Liver (tissue), 9 donors: ENCODE measurements around the gene GMDS. TPM values are rescaled to one million over a fixed set of nuclear protein-coding genes. Genes with fewer than 3 reads are reported as not detected.

Source experiments
- DNase-seq: peaks from one replicate; pipeline ENCODE4 v3.0.0-alpha.2; 2017; ENCODE audit warnings: low spot score
- H3K27ac ChIP-seq, 2 donors: one replicate each; pipeline ENCODE4 v1.7.0; 2013; ENCODE audit warnings: inconsistent platforms in 2 of 2, low read length in 2 of 2, control low read depth in 1 of 2, low read depth in 1 of 2, mild to moderate bottlenecking in 1 of 2
- H3K27me3 ChIP-seq, 4 donors: one replicate each; pipeline versions ENCODE4 v1.6.1 to v1.7.0; 2013; ENCODE audit warnings: low read length in 3 of 4, inconsistent platforms in 1 of 4, mild to moderate bottlenecking in 1 of 4, moderate library complexity in 1 of 4; ENCODE audit not compliant: control insufficient read depth in 4 of 4, insufficient read depth in 4 of 4
- H3K36me3 ChIP-seq, 4 donors: one replicate each; pipeline versions ENCODE4 v1.6.1 to v1.7.0; 2013; ENCODE audit warnings: low read length in 3 of 4, mild to moderate bottlenecking in 3 of 4, low read depth in 1 of 4, moderate library complexity in 1 of 4; ENCODE audit not compliant: control insufficient read depth in 4 of 4, insufficient read depth in 3 of 4
- H3K4me1 ChIP-seq, 4 donors: one replicate each; pipeline versions ENCODE4 v1.6.1 to v1.7.0; 2013; ENCODE audit warnings: low read length in 3 of 4, mild to moderate bottlenecking in 3 of 4, moderate library complexity in 1 of 4; ENCODE audit not compliant: control insufficient read depth in 4 of 4, insufficient read depth in 4 of 4
- H3K4me3 ChIP-seq, 3 donors: one replicate each; pipeline versions ENCODE4 v1.6.1 to v1.7.0; 2013; ENCODE audit warnings: low read length in 3 of 3, control low read depth in 1 of 3, low read depth in 1 of 3, mild to moderate bottlenecking in 1 of 3
- H3K9ac ChIP-seq, 2 donors: one replicate each; pipeline ENCODE4 v1.7.0; 2013; ENCODE audit warnings: low read length in 2 of 2, mild to moderate bottlenecking in 2 of 2, moderate library complexity in 2 of 2, control low read depth in 1 of 2, low read depth in 1 of 2
- H3K9me3 ChIP-seq, 4 donors: one replicate each; pipeline versions ENCODE4 v1.6.1 to v1.7.0; 2013; ENCODE audit warnings: low read length in 3 of 4; ENCODE audit not compliant: control insufficient read depth in 4 of 4
- CTCF ChIP-seq: fragments of 150-350 bp; IDR thresholded peaks from 2 replicates; pipeline ENCODE4 v1.5.1; 2017; ENCODE audit warnings: improper control_type of control experiment, low read depth, low read length; ENCODE audit not compliant: missing input control
- EGR1 ChIP-seq, 2 donors: IDR thresholded peaks; 2 replicates each; pipeline ENCODE4 v1.6.1; 2016 to 2018; ENCODE audit warnings: antibody characterized with exemption in 2 of 2, low read depth in 2 of 2
- FOXA1 ChIP-seq: IDR thresholded peaks from 2 replicates; pipeline ENCODE4 v1.6.1; 2016; ENCODE audit warnings: antibody characterized with exemption
- FOXA2 ChIP-seq: IDR thresholded peaks from 2 replicates; pipeline ENCODE4 v1.6.1; 2016; ENCODE audit warnings: antibody characterized with exemption
- GABPA ChIP-seq, 2 donors: IDR thresholded peaks in 1 of 2; conservative IDR thresholded peaks in 1 of 2; 2 replicates each; pipeline ENCODE4 v1.6.1; 2016; ENCODE audit warnings: antibody characterized with exemption in 2 of 2, mild to moderate bottlenecking in 1 of 2, moderate library complexity in 1 of 2
- HNF4A ChIP-seq, 2 donors: conservative IDR thresholded peaks; 2 replicates each; pipeline ENCODE4 v1.6.1; 2016; ENCODE audit warnings: antibody characterized with exemption in 2 of 2, mild to moderate bottlenecking in 2 of 2
- HNF4G ChIP-seq: IDR thresholded peaks from 2 replicates; pipeline ENCODE4 v1.6.1; 2016; ENCODE audit warnings: antibody characterized with exemption
- JUND ChIP-seq, 2 donors: IDR thresholded peaks; 2 replicates each; pipeline ENCODE4 v1.6.1; 2016; ENCODE audit warnings: antibody characterized with exemption in 2 of 2
- MAX ChIP-seq: IDR thresholded peaks from 2 replicates; pipeline ENCODE4 v1.6.1; 2016; ENCODE audit warnings: antibody characterized with exemption
- NR2F2 ChIP-seq: IDR thresholded peaks from 2 replicates; pipeline ENCODE4 v1.6.1; 2016; ENCODE audit warnings: antibody characterized with exemption
- RAD21 ChIP-seq, 2 donors: IDR thresholded peaks; 2 replicates each; pipeline ENCODE4 v1.6.1; 2016; ENCODE audit warnings: antibody characterized with exemption in 2 of 2, mild to moderate bottlenecking in 2 of 2
- RXRA ChIP-seq, 2 donors: IDR thresholded peaks; 2 replicates each; pipeline ENCODE4 v1.6.1; 2017 to 2018; ENCODE audit warnings: antibody characterized with exemption in 2 of 2, mild to moderate bottlenecking in 1 of 2
- SP1 ChIP-seq: IDR thresholded peaks from 2 replicates; pipeline ENCODE4 v1.6.1; 2018; ENCODE audit warnings: antibody characterized with exemption, mild to moderate bottlenecking
- TAF1 ChIP-seq: conservative IDR thresholded peaks from 2 replicates; pipeline ENCODE4 v1.6.1; 2016; ENCODE audit warnings: antibody characterized with exemption, mild to moderate bottlenecking
- YY1 ChIP-seq: IDR thresholded peaks from 2 replicates; pipeline ENCODE4 v1.6.1; 2016; ENCODE audit warnings: antibody characterized with exemption, mild to moderate bottlenecking
- ZBTB33 ChIP-seq: IDR thresholded peaks from 2 replicates; pipeline ENCODE4 v1.6.1; 2016; ENCODE audit warnings: antibody characterized with exemption
- WGBS: extraction: QIAGEN DNeasy Blood & Tissue Kit; methylation state at CpG from one replicate; pipeline ENCODE4 v1.1.7; 2013; 5-methylcytosine and 5-hydroxymethylcytosine counted together
- polyA plus RNA-seq, 2 donors: library from polyadenylated mRNA; stranded (reverse) in 1 of 2; unstranded in 1 of 2; fragments of 200-250 nt in 1 of 2; fragments of >200 nt in 1 of 2; fragmentation: Nextera tagmentation in 1 of 2; extraction: Ambion mirVana in 1 of 2; gene quantifications; one replicate each; pipeline versions ENCODE4 v1.2.1 to v1.2.3, GENCODE V29; 2013 to 2015
- total RNA-seq, 2 donors: library from RNA; depleted of rRNA; stranded (reverse); fragments of >200 nt; gene quantifications; one replicate each; pipeline ENCODE4 v1.2.3, GENCODE V29; 2014
- donor health status: healthy.
- donor health status: healthy.
- donor health status: healthy.
- donor health status: healthy.
- donor health status: healthy.

GMDS gene
- total and polyA plus RNA-seq, 4 donors: 3.5 to 15.6 (median 13.0) TPM

- TF ChIP-seq ZBTB33: no peak
- no peak for TF ChIP-seq FOXA1
- TF ChIP-seq EGR1 (IDR thresholded peaks at IDR 0.05; ENCODE audit: low read depth in 2 of 2): no peak
- no peak for TF ChIP-seq HNF4G
- no peak for TF ChIP-seq MAX
- TF ChIP-seq YY1: no peak
These were observed 540.2 kb downstream of the GMDS start (continued) for GRCh38 chr6:1705183-1705582.

GRCh38 chr6:1704711-1705110, 540.7 kb downstream of the GMDS start:
- H3K27ac ChIP-seq: no peak overlapping the region
- H3K36me3 ChIP-seq: no peaks in the 10 kb centered on the region
- no peak for DNase-seq
- H3K9ac ChIP-seq: no peak overlapping the region
- H3K4me1 ChIP-seq: no peaks in the 10 kb centered on the region
- no peaks in the 10 kb centered on the region for H3K9me3 ChIP-seq
- H3K4me3 ChIP-seq: no peak overlapping the region
- no peaks in the 10 kb centered on the region for H3K27me3 ChIP-seq
- 83% methylated on average over 7 of the region's 7 CpGs for WGBS
- TF ChIP-seq FOXA1 (no peak), NR2F2 (no peak), CTCF (no peak), YY1 (no peak), JUND (IDR thresholded peaks at IDR 0.05) (no peak), RAD21 (IDR thresholded peaks at IDR 0.05) (no peak), ZBTB33 (no peak), FOXA2 (no peak), HNF4G (no peak), RXRA (IDR thresholded peaks at IDR 0.05) (no peak), TAF1 (no peak), HNF4A (conservative IDR thresholded peaks at IDR 0.05) (no peak), SP1 (no peak), MAX (no peak), GABPA (IDR thresholded peaks at IDR 0.05 in 1 of 2, conservative IDR thresholded peaks at IDR 0.05 in 1 of 2) (no peak)

GRCh38 chr6:1703923-1704322, 541.5 kb downstream of the GMDS start:
- Histone ChIP-seq H3K4me1 (no peaks in the 10 kb centered on the region), H3K27ac (no peak overlapping the region), H3K27me3 (no peaks in the 10 kb centered on the region), H3K4me3 (no peak overlapping the region), H3K9ac (no peak overlapping the region), H3K36me3 (no peaks in the 10 kb centered on the region), H3K9me3 (no peaks in the 10 kb centered on the region)
- WGBS: 69% methylated on average over 6 of the region's 6 CpGs
- no peak for TF ChIP-seq HNF4G
- TF ChIP-seq CTCF: no peak
- no peak for TF ChIP-seq SP1
- no peak for TF ChIP-seq MAX
- no peak for TF ChIP-seq JUND (IDR thresholded peaks at IDR 0.05)
- TF ChIP-seq RXRA (IDR thresholded peaks at IDR 0.05): no peak
- no peak for TF ChIP-seq FOXA2
- TF ChIP-seq TAF1: no peak
- no peak for TF ChIP-seq HNF4A (conservative IDR thresholded peaks at IDR 0.05)
- TF ChIP-seq NR2F2: no peak
- TF ChIP-seq YY1: no peak
- TF ChIP-seq GABPA (IDR thresholded peaks at IDR 0.05 in 1 of 2, conservative IDR thresholded peaks at IDR 0.05 in 1 of 2): no peak
- no peak for DNase-seq
